ENCODE measurements around the gene COL18A1.

GRCh38 chr21:45448283-45448809 is 43.4 kb downstream of the COL18A1 start:
- TF ChIP-seq CTCF (IDR thresholded peaks at IDR 0.05) = no peak
- TF ChIP-seq EZH2phosphoT487 (IDR thresholded peaks at IDR 0.05) = no peak
- no peak for TF ChIP-seq EZH2 (IDR thresholded peaks at IDR 0.05)
